ENCODE results near the gene NEGR1.

Gene NEGR1

GRCh38 chr1:71920556-71920955, 361.8 kb downstream of the NEGR1 start:
- DNase-seq (ENCODE audit: low read depth) = no peak
- no peak overlapping the region for H3K4me3 ChIP-seq (ENCODE audit: low read depth, low read length)
- no peak for TF ChIP-seq CTCF (conservative IDR thresholded peaks at IDR 0.05; ENCODE audit: low read depth, low read length)

GRCh38 chr1:71919811-71920509, 362.4 kb downstream of the NEGR1 start:
- no peak for DNase-seq (ENCODE audit: low read depth)
- H3K4me3 ChIP-seq (ENCODE audit: low read depth, low read length) = no peak overlapping the region
- TF ChIP-seq CTCF (conservative IDR thresholded peaks at IDR 0.05; ENCODE audit: low read depth, low read length) = no peak

GRCh38 chr1:71918630-71919029, 363.7 kb downstream of the NEGR1 start:
- TF ChIP-seq CTCF (conservative IDR thresholded peaks at IDR 0.05; ENCODE audit: low read depth, low read length) = no peak
- no peak overlapping the region for H3K4me3 ChIP-seq (ENCODE audit: low read depth, low read length)
- DNase-seq (ENCODE audit: low read depth) = no peak

- no peak overlapping the region for H3K4me3 ChIP-seq (ENCODE audit: low read depth, low read length)
- no peak for DNase-seq (ENCODE audit: low read depth)
- no peak for TF ChIP-seq CTCF (conservative IDR thresholded peaks at IDR 0.05; ENCODE audit: low read depth, low read length)
Observed at GRCh38 chr1:71916894-71917293, 365.4 kb downstream of the NEGR1 start.

GRCh38 chr1:71914626-71915025, 367.7 kb downstream of the NEGR1 start:
- no peak for DNase-seq (ENCODE audit: low read depth)

GRCh38 chr1:71908871-71909390, 373.4 kb downstream of the NEGR1 start:
- H3K4me3 ChIP-seq (ENCODE audit: low read depth, low read length) = no peak overlapping the region
- no peak for TF ChIP-seq CTCF (conservative IDR thresholded peaks at IDR 0.05; ENCODE audit: low read depth, low read length)
- DNase-seq (ENCODE audit: low read depth) = no peak

More at GRCh38 chr1:71914626-71915025, 367.7 kb downstream of the NEGR1 start:
- TF ChIP-seq CTCF (conservative IDR thresholded peaks at IDR 0.05; ENCODE audit: low read depth, low read length) = no peak
- no peak overlapping the region for H3K4me3 ChIP-seq (ENCODE audit: low read depth, low read length)

- TF ChIP-seq CTCF (conservative IDR thresholded peaks at IDR 0.05; ENCODE audit: low read depth, low read length) = no peak
Observed at GRCh38 chr1:71908303-71908702, 374.0 kb downstream of the NEGR1 start.

More at GRCh38 chr1:71908303-71908702, 374.0 kb downstream of the NEGR1 start:
- H3K4me3 ChIP-seq (ENCODE audit: low read depth, low read length) = no peak overlapping the region
- no peak for DNase-seq (ENCODE audit: low read depth)

Data from choroid plexus epithelial cell (primary cell).